D721Med (cell line): Measurements from ENCODE around the gene FGF19.

Source experiments
- DNase-seq: peaks from one replicate; pipeline ENCODE4 v3.0.0; 2011; ENCODE audit warnings: low spot score; ENCODE audit not compliant: insufficient read length
- FAIRE-seq: peaks from 2 replicates; lab custom pipeline; 2011; peaks lifted over from hg19 to GRCh38; lab: Jason Lieb, UNC
- CTCF ChIP-seq: IDR thresholded peaks from 2 replicates; pipeline ENCODE4 v1.5.1; 2012; ENCODE audit warnings: mild to moderate bottlenecking, control low read depth; ENCODE audit not compliant: insufficient read depth; ENCODE audit errors: missing control alignments

FGF19 gene

GRCh38 chr11:69718912-69719311, 15.1 kb upstream of the FGF19 start:
- FAIRE-seq: no peak
- TF ChIP-seq CTCF: no peak
- DNase-seq: no peak

DNA sequence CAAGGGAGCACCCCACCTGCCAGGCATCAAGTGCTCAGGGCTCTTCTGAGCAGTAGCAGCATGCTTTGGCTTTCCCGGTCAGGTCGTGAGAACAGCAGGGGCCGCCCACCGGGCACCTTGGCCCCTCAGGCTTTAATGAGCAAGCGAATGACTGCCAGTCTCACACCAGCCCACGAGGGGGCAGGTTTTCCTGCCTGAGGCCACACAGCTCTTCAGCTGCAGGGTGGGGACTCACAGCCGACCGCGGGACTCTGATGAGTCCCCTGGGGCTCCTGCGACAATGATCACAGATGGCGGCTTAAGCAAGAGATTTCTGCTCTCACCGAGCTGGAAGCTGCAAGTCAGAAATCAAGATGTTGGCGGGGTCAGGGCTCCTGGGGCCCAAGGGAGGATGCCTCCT, 14.3 kb upstream of the FGF19 start:
- no peak for FAIRE-seq
- TF ChIP-seq CTCF: peak; percentile 73
- DNase-seq: peak; percentile 87

DNA sequence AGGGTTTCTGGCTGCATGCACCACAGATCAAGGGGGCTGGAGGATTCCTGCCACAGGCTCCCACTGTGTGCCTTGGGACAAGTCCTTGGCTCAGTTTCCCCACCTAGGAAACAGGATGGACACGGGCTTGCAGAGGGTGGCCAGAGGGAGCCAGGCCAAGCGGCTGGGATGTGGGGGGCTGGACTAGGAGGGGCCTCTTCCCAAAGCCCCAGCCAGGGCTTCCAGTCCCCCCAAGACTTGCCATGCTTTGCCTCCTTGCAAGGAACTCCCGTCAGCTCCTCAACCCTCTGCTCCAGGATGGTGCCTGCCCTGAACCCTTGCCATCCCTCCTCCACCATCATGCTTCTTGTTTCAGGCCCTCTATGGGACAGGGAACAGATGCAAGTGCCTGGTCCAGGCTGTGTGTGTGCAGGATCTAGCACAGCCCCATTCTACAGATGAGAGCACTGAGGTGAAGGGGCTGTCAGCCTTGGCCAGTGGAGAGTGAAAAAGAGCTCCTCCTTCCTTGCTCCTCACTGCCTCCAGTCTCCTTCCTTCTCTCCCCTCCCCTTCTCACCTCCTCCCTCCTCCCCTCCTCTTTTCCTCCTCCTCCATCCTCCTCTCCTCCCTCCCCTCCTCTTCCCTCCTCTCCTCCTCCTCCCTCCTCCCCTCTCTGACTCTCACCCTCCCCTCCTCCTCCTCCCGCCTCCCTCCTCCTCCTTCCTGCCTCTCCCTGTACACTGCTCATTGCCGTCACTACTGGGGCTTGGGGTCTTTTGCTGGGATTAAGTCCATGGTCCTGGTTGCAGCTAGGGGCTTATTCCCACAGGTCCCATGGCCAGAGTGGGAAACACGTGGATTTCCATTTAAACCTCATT, 13.3 kb upstream of the FGF19 start:
- no peak for TF ChIP-seq CTCF
- FAIRE-seq: no peak

DNA sequence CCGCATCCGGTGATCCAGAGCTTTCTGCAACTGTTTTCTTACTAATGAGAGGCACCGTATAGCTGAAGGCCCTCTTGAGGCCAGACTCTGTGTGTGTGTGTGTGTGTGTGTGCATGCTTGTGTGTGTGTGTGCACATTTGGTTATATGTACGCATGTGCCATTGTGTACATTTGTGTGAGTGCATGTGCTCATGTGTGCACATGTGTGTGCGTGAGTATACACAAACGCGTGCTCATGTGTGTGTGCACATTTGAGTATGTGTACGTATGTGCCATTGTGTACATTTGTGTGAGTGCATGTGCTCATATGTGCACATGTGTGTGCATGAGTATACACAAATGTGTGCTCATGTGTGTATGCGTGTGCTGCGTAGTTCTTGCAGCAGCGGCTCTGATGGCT, 12.3 kb upstream of the FGF19 start:
- DNase-seq (no peak), FAIRE-seq (no peak)
- TF ChIP-seq CTCF: no peak

More for the DNA sequence above, 13.3 kb upstream of the FGF19 start:
- no peak for DNase-seq

- FAIRE-seq (no peak), DNase-seq (no peak)
- no peak for TF ChIP-seq CTCF
These were observed 11.6 kb upstream of the FGF19 start for GRCh38 chr11:69715446-69715845.

- no peak for TF ChIP-seq CTCF
- DNase-seq (no peak), FAIRE-seq (no peak)
These were observed 8.3 kb upstream of the FGF19 start for GRCh38 chr11:69711822-69712801.
